Renal cortex interstitium (tissue), 11 donors: ENCODE results near the gene XYLT1. TPM values are rescaled to one million over a fixed set of nuclear protein-coding genes. Genes with fewer than 3 reads are reported as not detected.
"Not testable (repeated sequence)": the region's sequence is repeated elsewhere in the genome, so short reads cannot be mapped to it uniquely, and the experiment has no call there.

Experiments
- DNase-seq, 11 donors: peaks; one replicate each; pipeline ENCODE4 v3.0.0-alpha.2; 2013; ENCODE audit warnings: low read depth in 9 of 11, low spot score in 4 of 11; ENCODE audit errors: extremely low read depth in 1 of 11
- polyA plus RNA-seq, 3 donors: library from polyadenylated mRNA; unstranded; fragments of 120-200 nt; gene quantifications; one replicate each; pipeline ENCODE4 v1.2.1, GENCODE V29; 2013; ENCODE audit not compliant: insufficient read length in 3 of 3

Gene XYLT1
- polyA plus RNA-seq, 3 donors = 6.8 to 10.5 (median 7.8) TPM

- DNase-seq = no peak
Measured at GRCh38 chr16:17413508-17413907, 57.3 kb downstream of the XYLT1 start.

- DNase-seq = no peak
Measured at GRCh38 chr16:17412791-17413190, 58.0 kb downstream of the XYLT1 start.

- DNase-seq = no peak
Measured at GRCh38 chr16:17412221-17412620, 58.5 kb downstream of the XYLT1 start.

GRCh38 chr16:17411263-17411662, 59.5 kb downstream of the XYLT1 start:
- no peak for DNase-seq

- DNase-seq = not testable (repeated sequence)
Measured at GRCh38 chr16:17410316-17410715, 60.4 kb downstream of the XYLT1 start.

- no peak for DNase-seq
Measured at GRCh38 chr16:17409894-17410293, 60.9 kb downstream of the XYLT1 start.

GRCh38 chr16:17408955-17409441, 61.8 kb downstream of the XYLT1 start:
- no peak for DNase-seq

GRCh38 chr16:17408296-17408695, 62.5 kb downstream of the XYLT1 start:
- no peak for DNase-seq

GRCh38 chr16:17407321-17407720, 63.4 kb downstream of the XYLT1 start:
- no peak for DNase-seq

GRCh38 chr16:17404941-17405689, 65.6 kb downstream of the XYLT1 start:
- no peak for DNase-seq

- no peak for DNase-seq
Measured at GRCh38 chr16:17403859-17404545, 66.8 kb downstream of the XYLT1 start.

- no peak for DNase-seq
Measured at GRCh38 chr16:17403156-17403809, 67.5 kb downstream of the XYLT1 start.

- DNase-seq = no peak
Measured at GRCh38 chr16:17397499-17397891, 73.3 kb downstream of the XYLT1 start.

GRCh38 chr16:17396762-17397498, 73.8 kb downstream of the XYLT1 start:
- peak in 3 of 11 donors; percentile 29 to 66 (median 46) for DNase-seq

- no peak for DNase-seq
Measured at GRCh38 chr16:17395849-17396480, 74.8 kb downstream of the XYLT1 start.

- DNase-seq = no peak
Measured at GRCh38 chr16:17392857-17393692, 77.7 kb downstream of the XYLT1 start.

GRCh38 chr16:17392127-17392856, 78.5 kb downstream of the XYLT1 start:
- no peak for DNase-seq
